MM.1S (cell line): ENCODE data around the gene TTC28.

Source experiments
- EZH2phosphoT487 ChIP-seq: fragments of 300-600 bp; sonication (generic); IDR thresholded peaks from 2 replicates; pipeline ENCODE4 v1.6.1; 2018; ENCODE audit warnings: antibody characterized with exemption, low read length
- TF ChIP-seq, protein P1 (sequence below): fragments of 300-600 bp; sonication (generic); IDR thresholded peaks from 2 replicates; pipeline ENCODE4 v1.5.1; 2016; ENCODE audit warnings: antibody characterized with exemption, low read length, mixed read lengths

DNA sequence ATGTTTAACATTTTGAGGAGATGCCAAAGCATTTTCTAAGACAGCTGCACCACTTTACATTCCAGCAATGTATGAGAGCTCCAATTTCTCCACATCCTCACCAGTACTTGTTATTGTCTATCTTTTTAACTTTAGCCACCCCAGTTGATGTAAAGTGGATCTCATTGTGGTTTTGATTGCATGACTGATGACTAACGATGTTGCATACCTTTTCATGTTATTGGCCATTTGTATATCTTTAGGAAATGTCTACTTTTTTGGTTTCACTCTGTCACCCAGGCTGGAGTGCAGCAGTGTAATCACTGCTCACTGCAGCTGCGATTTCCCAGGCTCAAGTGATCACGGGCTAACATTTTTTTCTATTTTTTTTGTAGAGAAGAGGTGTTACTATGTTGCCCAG lies 8.9 kb downstream of the TTC28 start:
- TF ChIP-seq, protein P1, sequence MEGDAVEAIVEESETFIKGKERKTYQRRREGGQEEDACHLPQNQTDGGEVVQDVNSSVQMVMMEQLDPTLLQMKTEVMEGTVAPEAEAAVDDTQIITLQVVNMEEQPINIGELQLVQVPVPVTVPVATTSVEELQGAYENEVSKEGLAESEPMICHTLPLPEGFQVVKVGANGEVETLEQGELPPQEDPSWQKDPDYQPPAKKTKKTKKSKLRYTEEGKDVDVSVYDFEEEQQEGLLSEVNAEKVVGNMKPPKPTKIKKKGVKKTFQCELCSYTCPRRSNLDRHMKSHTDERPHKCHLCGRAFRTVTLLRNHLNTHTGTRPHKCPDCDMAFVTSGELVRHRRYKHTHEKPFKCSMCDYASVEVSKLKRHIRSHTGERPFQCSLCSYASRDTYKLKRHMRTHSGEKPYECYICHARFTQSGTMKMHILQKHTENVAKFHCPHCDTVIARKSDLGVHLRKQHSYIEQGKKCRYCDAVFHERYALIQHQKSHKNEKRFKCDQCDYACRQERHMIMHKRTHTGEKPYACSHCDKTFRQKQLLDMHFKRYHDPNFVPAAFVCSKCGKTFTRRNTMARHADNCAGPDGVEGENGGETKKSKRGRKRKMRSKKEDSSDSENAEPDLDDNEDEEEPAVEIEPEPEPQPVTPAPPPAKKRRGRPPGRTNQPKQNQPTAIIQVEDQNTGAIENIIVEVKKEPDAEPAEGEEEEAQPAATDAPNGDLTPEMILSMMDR = no peak
- no peak for TF ChIP-seq EZH2phosphoT487
